GOT3 (cell line): ENCODE measurements around the gene ADORA1.

Experiments used
- DNase-seq: peaks from one replicate; lab custom pipeline; 2025; ENCODE audit warnings: mixed read lengths; lab: John Stamatoyannopoulos, UW

The ADORA1 gene

GRCh38 chr1:203127666-203128430 is at the start of gene ADORA1:
ADORA1 (plus strand) TSS chr1:203127726; CDS start chr1:203128842, 1,116 bp downstream.
- DNase-seq = no peak

GRCh38 chr1:203077956-203078355 is 49.6 kb upstream of the ADORA1 start:
- no peak for DNase-seq

GRCh38 chr1:203078478-203078877 is 49.0 kb upstream of the ADORA1 start:
- DNase-seq = no peak

- no peak for DNase-seq
These were observed 47.1 kb upstream of the ADORA1 start for GRCh38 chr1:203080456-203080855.

GRCh38 chr1:203081465-203082230 is 45.9 kb upstream of the ADORA1 start:
- no peak for DNase-seq

GRCh38 chr1:203082231-203082505 is 45.4 kb upstream of the ADORA1 start:
- DNase-seq = no peak

- no peak for DNase-seq
These were observed 44.7 kb upstream of the ADORA1 start for GRCh38 chr1:203082571-203083462.

GRCh38 chr1:203083463-203083921 is 44.0 kb upstream of the ADORA1 start:
- no peak for DNase-seq

GRCh38 chr1:203084588-203085527 is 42.7 kb upstream of the ADORA1 start:
- DNase-seq = no peak

GRCh38 chr1:203085528-203086406 is 41.8 kb upstream of the ADORA1 start, which contains the start of gene MYOG:
MYOG (minus strand) TSS chr1:203086012; CDS start chr1:203085961, 51 bp downstream.
- DNase-seq = no peak

- DNase-seq = no peak
These were observed 40.3 kb upstream of the ADORA1 start for GRCh38 chr1:203086992-203087763.

GRCh38 chr1:203088441-203088840 is 39.1 kb upstream of the ADORA1 start:
- DNase-seq = no peak

GRCh38 chr1:203089001-203089650 is 38.4 kb upstream of the ADORA1 start:
- DNase-seq = no peak

- DNase-seq = no peak
These were observed 37.9 kb upstream of the ADORA1 start for GRCh38 chr1:203089651-203090045.

GRCh38 chr1:203090421-203091198 is 36.9 kb upstream of the ADORA1 start:
- no peak for DNase-seq

- DNase-seq = no peak
These were observed 36.4 kb upstream of the ADORA1 start for GRCh38 chr1:203091199-203091477.

- no peak for DNase-seq
These were observed 35.7 kb upstream of the ADORA1 start for GRCh38 chr1:203091761-203092330.
